ENCODE measurements around the gene ROCK2. TPM values are rescaled to one million over a fixed set of nuclear protein-coding genes. Genes with fewer than 3 reads are reported as not detected.

The ROCK2 gene
- polyA plus RNA-seq, 1 of the 3 experiments (the other 2 are of a cell fraction), result 4.2 TPM

DNA sequence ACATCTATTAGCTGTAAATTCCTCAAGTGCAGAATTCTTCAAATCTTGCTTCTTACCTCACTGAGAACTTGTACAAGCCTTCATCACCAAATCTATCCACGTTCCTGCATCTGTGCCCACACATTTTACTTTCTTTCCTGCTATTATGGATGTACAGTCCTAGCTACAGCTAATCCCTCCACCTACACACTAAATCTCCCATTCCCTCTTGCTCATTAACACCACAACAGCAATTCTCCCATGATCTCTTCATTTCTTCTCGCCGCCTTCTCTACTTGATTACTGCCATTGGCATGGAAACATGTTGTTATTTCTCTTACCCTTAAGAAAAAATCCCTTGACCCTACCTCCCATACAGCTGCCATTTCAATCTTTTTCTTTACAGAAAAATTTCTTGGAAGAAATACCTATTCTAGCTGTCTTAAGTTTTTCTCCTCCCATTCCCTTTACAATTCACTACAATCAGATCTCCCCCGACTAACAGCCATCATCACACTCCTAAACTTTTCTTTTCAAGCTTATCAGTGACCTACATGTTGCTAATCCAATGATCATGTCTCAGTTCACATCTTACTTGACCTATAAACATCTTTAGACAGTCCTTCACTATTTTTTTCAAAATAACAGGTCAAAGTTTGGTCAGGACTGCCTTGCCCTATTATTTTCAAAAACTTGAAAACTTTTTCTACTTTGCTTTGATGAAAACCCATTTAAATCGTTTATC, 41.0 kb downstream of the ROCK2 start:
- no peak overlapping the region for H3K4me2 ChIP-seq
- H3K4me3 ChIP-seq (ENCODE audit: low read depth in 2 of 2, low read length in 1 of 2), result no peak overlapping the region
- ChIA-PET CTCF (interaction anchor here (1.0 kb wide), 1 partner anchor 14 kb away, joined by 4 read pairs; no protein-coding TSS in a partner anchor), POLR2A (no interaction called here)
- H2AFZ ChIP-seq (ENCODE audit: low read depth), result no peak overlapping the region
- peaks cover 14% of the 10 kb centered on the region for H3F3A ChIP-seq (replicated peaks; ENCODE audit: insufficient read depth)
- DNase-seq, result no peak
- H3K79me2 ChIP-seq (ENCODE audit: insufficient read depth), result peaks cover 98% of the 10 kb centered on the region
- H3K9me3 ChIP-seq, result no peaks in the 10 kb centered on the region
- 91% methylated on average over 5 of the region's 5 CpGs for WGBS (ENCODE audit: low lambda C conversion rate)
- peaks cover 86% of the 10 kb centered on the region for H4K20me1 ChIP-seq (ENCODE audit: insufficient read depth)
- H3K36me3 ChIP-seq (replicated peaks in 1 of 2; ENCODE audit: control insufficient read depth in 1 of 2, insufficient read depth in 2 of 2, low read length in 1 of 2), result no peaks in the 10 kb centered on the region
- TF ChIP-seq, protein P1, sequence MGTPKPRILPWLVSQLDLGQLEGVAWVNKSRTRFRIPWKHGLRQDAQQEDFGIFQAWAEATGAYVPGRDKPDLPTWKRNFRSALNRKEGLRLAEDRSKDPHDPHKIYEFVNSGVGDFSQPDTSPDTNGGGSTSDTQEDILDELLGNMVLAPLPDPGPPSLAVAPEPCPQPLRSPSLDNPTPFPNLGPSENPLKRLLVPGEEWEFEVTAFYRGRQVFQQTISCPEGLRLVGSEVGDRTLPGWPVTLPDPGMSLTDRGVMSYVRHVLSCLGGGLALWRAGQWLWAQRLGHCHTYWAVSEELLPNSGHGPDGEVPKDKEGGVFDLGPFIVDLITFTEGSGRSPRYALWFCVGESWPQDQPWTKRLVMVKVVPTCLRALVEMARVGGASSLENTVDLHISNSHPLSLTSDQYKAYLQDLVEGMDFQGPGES (IDR thresholded peaks at IDR 0.05; ENCODE audit: low read depth, low read length), result no peak
- TF ChIP-seq, protein P2, sequence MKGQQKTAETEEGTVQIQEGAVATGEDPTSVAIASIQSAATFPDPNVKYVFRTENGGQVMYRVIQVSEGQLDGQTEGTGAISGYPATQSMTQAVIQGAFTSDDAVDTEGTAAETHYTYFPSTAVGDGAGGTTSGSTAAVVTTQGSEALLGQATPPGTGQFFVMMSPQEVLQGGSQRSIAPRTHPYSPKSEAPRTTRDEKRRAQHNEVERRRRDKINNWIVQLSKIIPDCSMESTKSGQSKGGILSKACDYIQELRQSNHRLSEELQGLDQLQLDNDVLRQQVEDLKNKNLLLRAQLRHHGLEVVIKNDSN (IDR thresholded peaks at IDR 0.05; ENCODE audit: borderline replicate concordance, low read depth), result no peak
- no peak for TF ChIP-seq FOXJ3 (CRISPR knock-in tag; IDR thresholded peaks at IDR 0.05)
- TF ChIP-seq, protein P3, sequence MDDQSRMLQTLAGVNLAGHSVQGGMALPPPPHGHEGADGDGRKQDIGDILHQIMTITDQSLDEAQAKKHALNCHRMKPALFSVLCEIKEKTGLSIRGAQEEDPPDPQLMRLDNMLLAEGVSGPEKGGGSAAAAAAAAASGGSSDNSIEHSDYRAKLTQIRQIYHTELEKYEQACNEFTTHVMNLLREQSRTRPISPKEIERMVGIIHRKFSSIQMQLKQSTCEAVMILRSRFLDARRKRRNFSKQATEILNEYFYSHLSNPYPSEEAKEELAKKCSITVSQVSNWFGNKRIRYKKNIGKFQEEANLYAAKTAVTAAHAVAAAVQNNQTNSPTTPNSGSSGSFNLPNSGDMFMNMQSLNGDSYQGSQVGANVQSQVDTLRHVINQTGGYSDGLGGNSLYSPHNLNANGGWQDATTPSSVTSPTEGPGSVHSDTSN (IDR thresholded peaks at IDR 0.05), result no peak
- no peak for TF ChIP-seq RCOR1 (IDR thresholded peaks at IDR 0.05; ENCODE audit: low read length)
- no peak for TF ChIP-seq GATA2 (CRISPR knock-in tag; IDR thresholded peaks at IDR 0.05)
- no peak for TF ChIP-seq RFX5 (IDR thresholded peaks at IDR 0.05; ENCODE audit: low read length)
- TF ChIP-seq SIN3A (IDR thresholded peaks at IDR 0.05; ENCODE audit: borderline replicate concordance, low read depth, low read length), result no peak
- TF ChIP-seq NFIC (IDR thresholded peaks at IDR 0.05; ENCODE audit: borderline replicate concordance), result no peak
- no peak for TF ChIP-seq FOSL2 (IDR thresholded peaks at IDR 0.05; ENCODE audit: borderline replicate concordance, low read depth)
- TF ChIP-seq, protein P4, sequence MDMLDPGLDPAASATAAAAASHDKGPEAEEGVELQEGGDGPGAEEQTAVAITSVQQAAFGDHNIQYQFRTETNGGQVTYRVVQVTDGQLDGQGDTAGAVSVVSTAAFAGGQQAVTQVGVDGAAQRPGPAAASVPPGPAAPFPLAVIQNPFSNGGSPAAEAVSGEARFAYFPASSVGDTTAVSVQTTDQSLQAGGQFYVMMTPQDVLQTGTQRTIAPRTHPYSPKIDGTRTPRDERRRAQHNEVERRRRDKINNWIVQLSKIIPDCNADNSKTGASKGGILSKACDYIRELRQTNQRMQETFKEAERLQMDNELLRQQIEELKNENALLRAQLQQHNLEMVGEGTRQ (IDR thresholded peaks at IDR 0.05; ENCODE audit: borderline replicate concordance, low read depth, low read length), result no peak
- TF ChIP-seq NRF1 (IDR thresholded peaks at IDR 0.05; ENCODE audit: low read depth, low read length), result no peak
- no peak for TF ChIP-seq MEF2A (IDR thresholded peaks at IDR 0.05; ENCODE audit: borderline replicate concordance, low read depth)
- no peak for TF ChIP-seq MXI1 (IDR thresholded peaks at IDR 0.05; ENCODE audit: low read depth, low read length)
- no peak for TF ChIP-seq RAD21 (IDR thresholded peaks at IDR 0.05; ENCODE audit: low read length)
- TF ChIP-seq TAF1 (IDR thresholded peaks at IDR 0.05; ENCODE audit: borderline replicate concordance, low read depth, low read length), result no peak
- TF ChIP-seq, protein P5, sequence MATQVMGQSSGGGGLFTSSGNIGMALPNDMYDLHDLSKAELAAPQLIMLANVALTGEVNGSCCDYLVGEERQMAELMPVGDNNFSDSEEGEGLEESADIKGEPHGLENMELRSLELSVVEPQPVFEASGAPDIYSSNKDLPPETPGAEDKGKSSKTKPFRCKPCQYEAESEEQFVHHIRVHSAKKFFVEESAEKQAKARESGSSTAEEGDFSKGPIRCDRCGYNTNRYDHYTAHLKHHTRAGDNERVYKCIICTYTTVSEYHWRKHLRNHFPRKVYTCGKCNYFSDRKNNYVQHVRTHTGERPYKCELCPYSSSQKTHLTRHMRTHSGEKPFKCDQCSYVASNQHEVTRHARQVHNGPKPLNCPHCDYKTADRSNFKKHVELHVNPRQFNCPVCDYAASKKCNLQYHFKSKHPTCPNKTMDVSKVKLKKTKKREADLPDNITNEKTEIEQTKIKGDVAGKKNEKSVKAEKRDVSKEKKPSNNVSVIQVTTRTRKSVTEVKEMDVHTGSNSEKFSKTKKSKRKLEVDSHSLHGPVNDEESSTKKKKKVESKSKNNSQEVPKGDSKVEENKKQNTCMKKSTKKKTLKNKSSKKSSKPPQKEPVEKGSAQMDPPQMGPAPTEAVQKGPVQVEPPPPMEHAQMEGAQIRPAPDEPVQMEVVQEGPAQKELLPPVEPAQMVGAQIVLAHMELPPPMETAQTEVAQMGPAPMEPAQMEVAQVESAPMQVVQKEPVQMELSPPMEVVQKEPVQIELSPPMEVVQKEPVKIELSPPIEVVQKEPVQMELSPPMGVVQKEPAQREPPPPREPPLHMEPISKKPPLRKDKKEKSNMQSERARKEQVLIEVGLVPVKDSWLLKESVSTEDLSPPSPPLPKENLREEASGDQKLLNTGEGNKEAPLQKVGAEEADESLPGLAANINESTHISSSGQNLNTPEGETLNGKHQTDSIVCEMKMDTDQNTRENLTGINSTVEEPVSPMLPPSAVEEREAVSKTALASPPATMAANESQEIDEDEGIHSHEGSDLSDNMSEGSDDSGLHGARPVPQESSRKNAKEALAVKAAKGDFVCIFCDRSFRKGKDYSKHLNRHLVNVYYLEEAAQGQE (IDR thresholded peaks at IDR 0.05; ENCODE audit: low read depth, low read length), result no peak
- no peak overlapping the region for H3K9ac ChIP-seq
- no peak overlapping the region for H3K27ac ChIP-seq (ENCODE audit: low read depth in 2 of 2, low read length in 1 of 2)
- H3K27me3 ChIP-seq (ENCODE audit: insufficient read depth), result no peaks in the 10 kb centered on the region
- no peaks in the 10 kb centered on the region for H3K9me2 ChIP-seq
- H3K4me1 ChIP-seq (ENCODE audit: control insufficient read depth in 1 of 2, insufficient read depth in 2 of 2, low read depth in 1 of 2, low read length in 1 of 2), result peaks cover 0 to 23% of the 10 kb centered on the region in 2 experiments; a peak in 1 of 4 replicates

Data from SK-N-SH (cell line).